HEK293 (cell line): Measurements from ENCODE around the gene CACNA1C.

Source experiments
- CTCF ChIA-PET: fragments of 350-600 bp; formaldehyde crosslinking; extraction: SDS; loops from one replicate; lab custom pipeline; 2021; ENCODE audit warnings: antibody characterized with exemption; lab: Yijun Ruan, JAX
- POLR2A ChIA-PET: fragments of 300-600 bp; formaldehyde crosslinking; extraction: SDS; loops from one replicate; lab custom pipeline; 2020; ENCODE audit warnings: antibody characterized with exemption, inconsistent platforms; lab: Yijun Ruan, JAX
- H3K27ac ChIP-seq: fragments of 200-500 bp; sonication (Bioruptor generic); 2 replicates; pipeline ENCODE4 v1.5.1; 2014; ENCODE audit warnings: low read depth, low read length, control low read depth, inconsistent platforms; ENCODE audit errors: extremely low read depth
- H3K36me3 ChIP-seq, 2 experiments: fragments of 200-500 bp in 1 of 2; sonication (Bioruptor generic) in 1 of 2; 1 replicate in 1 of 2; 2 replicates in 1 of 2; pipeline ENCODE4 v1.5.1; 2014 to 2017; ENCODE audit warnings: inconsistent platforms in 2 of 2, low read length in 2 of 2; ENCODE audit not compliant: control insufficient read depth in 2 of 2, insufficient read depth in 1 of 2
- H3K4me1 ChIP-seq: fragments of 200-500 bp; sonication (Bioruptor generic); 2 replicates; pipeline ENCODE4 v1.5.1; 2014; ENCODE audit warnings: mild to moderate bottlenecking, low read length, inconsistent platforms; ENCODE audit not compliant: control insufficient read depth, insufficient read depth
- H3K4me3 ChIP-seq: 2 replicates; pipeline ENCODE4 v1.5.1; 2011; ENCODE audit warnings: low read depth, mild to moderate bottlenecking, control low read depth, low read length, moderate library complexity
- H3K9me3 ChIP-seq: fragments of 200-500 bp; sonication (Bioruptor generic); 2 replicates; pipeline ENCODE4 v1.5.1; 2014; ENCODE audit warnings: low read depth, low read length, inconsistent platforms; ENCODE audit not compliant: control insufficient read depth, insufficient read depth
- BCL11A ChIP-seq: fragments of 450-650 bp; formaldehyde crosslinking; IDR thresholded peaks from 2 replicates; pipeline ENCODE4 v1.5.1; 2016; ENCODE audit warnings: low read depth, missing biosample characterization, missing genetic modification characterization
- GLIS1 ChIP-seq: fragments of 450-650 bp; formaldehyde crosslinking; IDR thresholded peaks from 2 replicates; pipeline ENCODE4 v1.5.1; 2016; ENCODE audit warnings: missing biosample characterization, missing genetic modification characterization
- PRDM6 ChIP-seq: fragments of 450-650 bp; formaldehyde crosslinking; IDR thresholded peaks from 2 replicates; pipeline ENCODE4 v1.5.1; 2017; ENCODE audit warnings: missing biosample characterization, missing genetic modification characterization
- RBAK ChIP-seq: fragments of 450-650 bp; formaldehyde crosslinking; IDR thresholded peaks from 2 replicates; pipeline ENCODE4 v1.5.1; 2016; ENCODE audit warnings: missing biosample characterization, missing genetic modification characterization
- REPIN1 ChIP-seq: fragments of 450-650 bp; formaldehyde crosslinking; IDR thresholded peaks from 2 replicates; pipeline ENCODE4 v1.5.1; 2017; ENCODE audit warnings: missing biosample characterization, missing genetic modification characterization, low read depth
- SALL2 ChIP-seq: fragments of 450-650 bp; formaldehyde crosslinking; IDR thresholded peaks from 2 replicates; pipeline ENCODE4 v1.5.0; 2017; ENCODE audit warnings: missing biosample characterization, mild to moderate bottlenecking, missing genetic modification characterization, borderline replicate concordance
- SP7 ChIP-seq: fragments of 450-650 bp; formaldehyde crosslinking; IDR thresholded peaks from 2 replicates; pipeline ENCODE4 v1.5.1; 2016; ENCODE audit warnings: missing biosample characterization, missing genetic modification characterization
- ZBTB8A ChIP-seq: fragments of 450-650 bp; formaldehyde crosslinking; IDR thresholded peaks from 2 replicates; pipeline ENCODE4 v1.5.1; 2016; ENCODE audit warnings: missing biosample characterization, missing genetic modification characterization
- ZIC2 ChIP-seq: fragments of 450-650 bp; formaldehyde crosslinking; IDR thresholded peaks from 2 replicates; pipeline ENCODE4 v1.5.1; 2016; ENCODE audit warnings: missing biosample characterization, missing genetic modification characterization
- ZNF138 ChIP-seq: fragments of 450-650 bp; formaldehyde crosslinking; IDR thresholded peaks from 2 replicates; pipeline ENCODE4 v1.5.1; 2016; ENCODE audit warnings: missing biosample characterization, missing genetic modification characterization, borderline replicate concordance
- ZNF2 ChIP-seq: fragments of 450-650 bp; formaldehyde crosslinking; IDR thresholded peaks from 2 replicates; pipeline ENCODE4 v1.5.1; 2016; ENCODE audit warnings: missing biosample characterization, missing genetic modification characterization
- ZNF423 ChIP-seq: fragments of 450-650 bp; formaldehyde crosslinking; IDR thresholded peaks from 2 replicates; pipeline ENCODE4 v1.5.1; 2016; ENCODE audit warnings: missing biosample characterization, missing genetic modification characterization
- ZNF473 ChIP-seq: fragments of 450-650 bp; formaldehyde crosslinking; IDR thresholded peaks from 2 replicates; pipeline ENCODE4 v1.5.1; 2017; ENCODE audit warnings: missing biosample characterization, missing genetic modification characterization
- ZNF518A ChIP-seq: fragments of 450-650 bp; formaldehyde crosslinking; conservative IDR thresholded peaks from 2 replicates; pipeline ENCODE4 v1.5.1; 2016; ENCODE audit warnings: low read depth, missing biosample characterization, missing genetic modification characterization
- ZNF558 ChIP-seq: fragments of 450-650 bp; formaldehyde crosslinking; IDR thresholded peaks from 2 replicates; pipeline ENCODE4 v1.5.1; 2016; ENCODE audit warnings: missing biosample characterization, missing genetic modification characterization
- ZNF658 ChIP-seq: fragments of 450-650 bp; formaldehyde crosslinking; IDR thresholded peaks from 2 replicates; pipeline ENCODE4; 2016; ENCODE audit warnings: missing biosample characterization, missing genetic modification characterization
- ZSCAN16 ChIP-seq: fragments of 450-650 bp; formaldehyde crosslinking; IDR thresholded peaks from 2 replicates; pipeline ENCODE4 v1.5.1; 2016; ENCODE audit warnings: missing biosample characterization, missing genetic modification characterization
- ZXDB ChIP-seq: fragments of 450-650 bp; formaldehyde crosslinking; IDR thresholded peaks from 2 replicates; pipeline ENCODE4 v1.5.1; 2016; ENCODE audit warnings: missing biosample characterization, missing genetic modification characterization
- TF ChIP-seq, protein P1 (sequence below): fragments of 450-650 bp; formaldehyde crosslinking; IDR thresholded peaks from 2 replicates; pipeline ENCODE4 v1.5.1; 2016; ENCODE audit warnings: missing biosample characterization, missing genetic modification characterization

CACNA1C gene

GRCh38 chr12:2265461-2266167, 212.8 kb downstream of the CACNA1C start:
- Histone ChIP-seq H3K4me3 (no peak overlapping the region), H3K27ac (no peak overlapping the region), H3K4me1 (no peaks in the 10 kb centered on the region), H3K36me3 (no peaks in the 10 kb centered on the region), H3K9me3 (no peaks in the 10 kb centered on the region)
- TF ChIP-seq GLIS1 (tag by site-specific recombination) (peak; percentile 46; the same call in 1 of the 2 replicates), ZIC2 (tag by site-specific recombination) (0 out of 2 replicates have a peak, but pooled peaks have one; percentile 26), PRDM6 (tag by site-specific recombination) (no peak), SALL2 (tag by site-specific recombination) (no peak)
- ChIA-PET POLR2A (no interaction called here), CTCF (no interaction called here)

- ChIA-PET CTCF (interaction anchor here (0.6 kb wide), 1 partner anchor 18 kb away, joined by 3 read pairs; no protein-coding TSS in a partner anchor), POLR2A (interaction anchor here (0.6 kb wide), 1 partner anchor 262 kb away, joined by 3 read pairs; no protein-coding TSS in a partner anchor)
- no peaks in the 10 kb centered on the region for H3K4me1 ChIP-seq
- TF ChIP-seq RBAK (tag by site-specific recombination) (no peak), ZXDB (tag by site-specific recombination) (no peak), ZSCAN16 (tag by site-specific recombination) (no peak), ZNF658 (tag by site-specific recombination) (no peak), ZBTB8A (tag by site-specific recombination) (no peak), SP7 (no peak), ZNF2 (tag by site-specific recombination) (no peak), BCL11A (tag by site-specific recombination) (no peak), ZNF473 (tag by site-specific recombination) (no peak), ZNF138 (tag by site-specific recombination) (no peak), REPIN1 (tag by site-specific recombination) (no peak), ZNF558 (tag by site-specific recombination) (no peak), ZNF518A (tag by site-specific recombination) (no peak), ZNF423 (tag by site-specific recombination) (no peak)
- TF ChIP-seq, protein P1, sequence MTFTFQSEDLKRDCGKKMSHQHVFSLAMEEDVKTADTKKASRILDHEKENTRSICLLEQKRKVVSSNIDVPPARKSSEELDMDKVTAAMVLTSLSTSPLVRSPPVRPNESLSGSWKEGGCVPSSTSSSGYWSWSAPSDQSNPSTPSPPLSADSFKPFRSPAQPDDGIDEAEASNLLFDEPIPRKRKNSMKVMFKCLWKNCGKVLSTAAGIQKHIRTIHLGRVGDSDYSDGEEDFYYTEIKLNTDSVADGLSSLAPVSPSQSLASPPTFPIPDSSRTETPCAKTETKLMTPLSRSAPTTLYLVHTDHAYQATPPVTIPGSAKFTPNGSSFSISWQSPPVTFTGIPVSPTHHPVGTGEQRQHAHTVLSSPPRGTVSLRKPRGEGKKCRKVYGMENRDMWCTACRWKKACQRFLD (tag by site-specific recombination) = no peak
- no peak overlapping the region for H3K4me3 ChIP-seq
- no peaks in the 10 kb centered on the region for H3K9me3 ChIP-seq
- no peak overlapping the region for H3K27ac ChIP-seq
- H3K36me3 ChIP-seq = no peaks in the 10 kb centered on the region
Observed at GRCh38 chr12:2266666-2267620, 214.2 kb downstream of the CACNA1C start.
